GM19099 (cell line): ENCODE data around the gene SMAD6.

Experiments
- POLR2A ChIP-seq: IDR thresholded peaks from 3 replicates; pipeline ENCODE4 v1.6.1; 2011; ENCODE audit warnings: low read depth; ENCODE audit not compliant: insufficient read length; ENCODE audit errors: extremely low read depth

SMAD6 gene

GRCh38 chr15:66825139-66825538, 123.1 kb downstream of the SMAD6 start:
- TF ChIP-seq POLR2A: no peak

DNA sequence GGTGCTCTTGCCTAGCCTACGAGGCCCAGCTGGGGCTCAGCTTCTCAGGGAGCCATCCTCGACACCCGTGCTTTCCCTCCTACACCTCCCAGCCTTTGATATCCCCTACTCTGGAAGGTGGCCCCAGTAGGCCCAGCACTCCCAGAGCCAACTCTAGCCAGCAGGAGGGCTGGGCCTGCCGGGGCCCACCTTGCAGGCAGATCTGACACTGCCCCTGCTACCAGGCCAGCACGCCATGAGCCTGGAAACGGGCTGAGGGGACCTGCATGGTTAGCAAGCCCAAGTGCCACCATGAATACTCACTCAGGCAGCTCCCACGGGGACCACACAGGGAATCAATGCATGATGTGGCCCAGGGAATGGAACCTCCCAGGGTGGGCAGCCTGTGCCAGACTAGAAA, 123.7 kb downstream of the SMAD6 start:
- no peak for TF ChIP-seq POLR2A

- no peak for TF ChIP-seq POLR2A
These were observed 124.5 kb downstream of the SMAD6 start for GRCh38 chr15:66826507-66826906.

DNA sequence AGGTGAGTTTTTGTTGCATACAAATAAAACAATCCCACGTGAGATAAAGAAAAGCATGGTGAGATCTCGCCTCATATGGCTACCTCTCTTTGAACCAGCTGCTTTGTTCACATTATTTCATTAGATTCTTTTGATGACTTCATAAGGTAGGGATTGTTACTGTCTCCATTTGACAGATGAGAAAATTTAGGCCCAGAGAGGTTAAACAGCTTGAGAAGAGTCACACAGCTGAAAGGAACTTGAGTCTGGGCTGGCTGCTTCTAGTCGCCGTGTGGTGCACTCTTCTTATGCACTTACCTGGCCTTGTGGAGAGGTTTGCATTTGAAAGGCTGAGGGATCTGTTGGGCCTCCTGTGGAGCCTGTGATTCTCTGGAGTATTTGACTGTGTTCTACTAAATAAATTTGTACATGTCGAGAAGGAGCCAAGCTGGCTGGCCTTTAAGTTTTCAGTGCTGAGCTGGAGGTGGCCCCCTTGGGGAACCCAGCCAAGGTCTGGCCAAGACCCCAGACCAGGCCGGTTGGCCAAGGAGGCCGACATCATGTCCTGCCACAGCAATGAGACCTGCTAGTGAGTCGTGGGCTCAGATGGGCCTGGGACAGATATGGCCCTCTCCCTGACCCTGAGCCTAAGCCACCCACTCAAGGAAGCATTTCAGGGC, 125.1 kb downstream of the SMAD6 start:
- no peak for TF ChIP-seq POLR2A

DNA sequence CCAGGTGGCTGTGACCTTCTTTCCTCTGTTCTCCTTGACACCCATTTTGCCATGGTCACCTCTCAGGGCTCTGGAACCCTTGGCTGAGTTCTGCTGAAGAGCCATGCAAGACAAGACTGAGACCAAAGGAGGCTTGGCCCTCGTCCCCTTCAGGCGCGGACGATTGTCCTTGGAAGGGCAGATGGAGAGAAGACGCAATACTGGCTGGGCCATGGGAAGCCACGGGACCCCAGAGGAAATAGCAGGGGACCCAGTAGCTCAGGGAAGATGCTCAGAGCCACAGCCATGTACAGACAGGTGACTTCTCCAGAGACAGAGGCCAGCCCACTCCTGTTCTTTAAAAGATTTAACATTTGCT, 125.6 kb downstream of the SMAD6 start:
- no peak for TF ChIP-seq POLR2A

DNA sequence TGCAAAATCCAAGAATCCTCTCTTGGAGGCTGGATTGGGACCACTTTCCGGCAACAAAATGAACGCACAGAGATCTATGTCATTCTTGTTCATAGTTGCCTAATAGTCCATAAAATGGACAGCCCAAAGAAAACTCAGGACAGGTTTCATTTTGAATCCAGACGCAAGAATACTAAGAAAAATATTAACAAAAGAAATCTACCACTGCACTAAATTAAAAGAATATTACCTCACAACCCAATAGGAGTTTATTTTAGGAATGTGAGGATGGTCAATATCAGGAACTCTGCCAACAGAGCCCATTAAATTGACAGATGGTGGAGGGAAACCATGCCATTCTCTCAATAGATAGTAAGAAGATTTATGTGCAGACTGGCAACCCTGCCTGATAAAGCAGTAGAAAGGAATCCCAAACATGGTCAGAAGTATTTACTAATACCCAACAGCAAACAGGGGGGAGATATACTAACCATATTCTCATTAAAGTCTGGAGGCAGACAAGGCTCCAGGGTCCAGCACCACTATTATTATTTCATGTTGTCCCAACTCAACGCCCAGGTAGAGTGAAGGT, 127.6 kb downstream of the SMAD6 start:
- TF ChIP-seq POLR2A: no peak

GRCh38 chr15:66830358-66830757, 128.3 kb downstream of the SMAD6 start:
- TF ChIP-seq POLR2A: no peak

DNA sequence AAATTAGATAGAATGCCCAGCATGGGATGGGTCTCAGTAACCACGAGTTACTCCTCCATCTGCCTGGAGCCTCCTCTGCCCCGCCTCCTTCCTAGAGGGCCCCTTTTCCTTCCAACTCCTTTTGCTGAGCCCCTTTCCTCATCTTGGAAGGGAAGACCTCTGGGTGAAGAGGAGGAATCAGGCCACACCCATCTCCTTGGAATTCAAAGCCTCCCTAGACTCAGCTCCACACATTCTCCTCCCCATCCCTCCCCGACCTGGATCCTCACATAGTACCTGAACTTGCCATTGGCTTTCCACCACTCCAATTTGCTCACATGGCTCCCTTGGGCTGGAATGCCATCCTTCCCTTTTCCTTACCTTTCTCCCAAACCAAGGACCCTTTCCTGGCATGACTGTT, 128.8 kb downstream of the SMAD6 start:
- no peak for TF ChIP-seq POLR2A

GRCh38 chr15:66831289-66831688, 129.3 kb downstream of the SMAD6 start:
- no peak for TF ChIP-seq POLR2A

DNA sequence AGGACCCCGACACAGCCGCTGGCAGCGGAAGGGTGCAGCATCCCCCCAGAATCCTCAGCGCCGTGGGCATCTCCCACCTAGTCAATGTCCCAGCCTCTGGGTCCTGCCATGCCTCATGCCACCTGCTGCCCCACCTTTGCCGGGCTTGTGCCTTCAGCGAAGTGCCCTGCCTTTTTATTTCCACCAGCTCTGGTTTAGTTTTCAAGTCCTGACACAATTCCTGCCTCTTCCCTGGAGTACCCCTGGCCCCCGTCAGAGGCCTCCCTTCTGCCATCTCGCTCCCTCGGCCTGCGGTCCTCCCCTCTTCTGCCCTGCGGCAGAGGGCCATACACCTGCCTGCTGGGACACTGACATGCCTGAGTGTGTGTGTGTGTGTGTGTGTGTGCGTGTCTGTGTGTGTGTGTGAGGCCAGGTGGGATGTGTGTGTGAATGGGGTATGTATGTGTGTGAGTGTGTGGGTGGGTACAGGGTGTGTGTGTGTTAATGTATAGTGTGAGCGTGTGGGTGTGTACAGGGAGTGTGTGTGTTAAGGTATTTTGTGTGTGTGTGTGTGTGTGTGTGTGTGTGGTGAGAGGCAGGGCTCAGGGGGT, 129.9 kb downstream of the SMAD6 start:
- no peak for TF ChIP-seq POLR2A
